HG03457 (cell line): Measurements from ENCODE around the gene CTNS.

ENCODE experiments used
- ATAC-seq: cut with Tn5 transposase; IDR thresholded peaks from one replicate; pipeline ENCODE4 v1.9.1; 2021; ENCODE audit warnings: moderate number of reproducible peaks; ENCODE audit not compliant: unreplicated experiment

Gene CTNS

DNA sequence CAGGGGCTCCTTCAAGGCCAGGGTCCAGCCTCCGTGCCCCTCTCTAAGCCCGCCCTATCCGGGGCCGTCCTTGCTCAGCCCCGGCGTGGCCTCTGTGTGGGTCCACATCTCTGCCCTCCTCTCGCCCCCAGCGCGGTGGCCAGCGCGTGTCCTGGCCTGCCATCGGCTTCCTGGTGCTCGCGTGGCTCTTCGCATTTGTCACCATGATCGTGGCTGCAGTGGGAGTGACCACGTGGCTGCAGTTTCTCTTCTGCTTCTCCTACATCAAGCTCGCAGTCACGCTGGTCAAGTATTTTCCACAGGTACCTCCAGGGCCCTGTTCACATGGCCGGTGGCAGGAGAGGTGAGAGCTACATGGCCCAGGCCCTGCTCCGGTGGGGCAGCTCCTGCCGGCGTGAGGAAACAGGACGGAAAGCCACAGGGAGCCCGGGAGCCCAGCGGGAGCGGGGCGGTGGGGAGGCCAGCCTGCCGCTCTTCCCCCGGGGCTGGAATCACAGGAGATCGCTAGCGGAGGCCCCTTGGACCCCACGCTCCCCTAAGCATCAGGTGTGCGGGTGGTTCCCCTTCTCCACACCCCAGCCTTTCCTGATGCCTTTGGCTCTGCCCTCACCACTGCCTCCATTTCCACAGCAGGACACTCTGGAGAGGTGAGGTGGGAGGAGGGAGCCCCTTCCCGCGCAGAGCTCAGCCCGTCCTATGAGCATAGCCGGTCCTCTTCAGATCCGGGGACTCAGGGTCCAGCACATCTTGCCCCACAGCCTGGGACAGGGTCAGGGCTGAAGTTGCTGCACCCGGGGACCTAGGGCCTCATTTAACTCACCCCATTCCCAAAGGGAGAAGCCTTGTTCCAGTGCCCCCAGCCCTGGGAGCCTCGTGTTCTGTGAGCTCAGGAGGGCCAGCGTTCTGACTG is 21.6 kb downstream of the CTNS start:
- no peak for ATAC-seq

DNA sequence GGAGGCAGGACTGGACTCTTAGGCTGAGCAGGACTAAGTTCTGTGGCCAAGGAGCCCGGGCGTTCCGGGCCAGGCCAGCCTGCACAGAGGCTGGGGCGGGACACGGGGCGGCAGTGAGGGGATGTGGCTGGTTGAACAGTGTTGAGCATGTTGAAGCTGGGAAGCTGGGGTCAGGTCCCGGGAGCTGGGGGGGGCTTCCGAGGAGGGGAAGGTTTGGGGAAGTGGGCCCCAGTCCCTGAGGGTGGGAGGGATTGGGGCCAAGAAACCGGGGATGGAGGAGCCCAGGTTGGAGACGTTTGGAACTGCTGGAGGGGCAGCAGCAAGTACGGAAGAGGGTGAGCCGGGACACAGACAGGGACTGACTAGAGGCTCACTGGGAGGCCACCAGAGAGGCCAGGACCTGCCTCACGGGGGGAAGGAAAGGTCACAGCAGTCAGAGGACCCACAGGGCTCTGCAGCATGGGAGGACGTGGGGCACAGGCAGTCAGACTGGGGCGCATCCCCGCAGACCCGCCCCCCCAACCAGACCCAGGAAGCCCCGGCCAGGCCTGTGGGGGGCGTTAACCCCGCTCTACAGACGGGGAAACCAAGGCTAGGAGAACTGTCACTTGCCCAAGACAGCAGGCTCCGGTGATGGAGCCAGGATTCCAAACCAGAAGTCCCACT is 22.4 kb downstream of the CTNS start:
- no peak for ATAC-seq

DNA sequence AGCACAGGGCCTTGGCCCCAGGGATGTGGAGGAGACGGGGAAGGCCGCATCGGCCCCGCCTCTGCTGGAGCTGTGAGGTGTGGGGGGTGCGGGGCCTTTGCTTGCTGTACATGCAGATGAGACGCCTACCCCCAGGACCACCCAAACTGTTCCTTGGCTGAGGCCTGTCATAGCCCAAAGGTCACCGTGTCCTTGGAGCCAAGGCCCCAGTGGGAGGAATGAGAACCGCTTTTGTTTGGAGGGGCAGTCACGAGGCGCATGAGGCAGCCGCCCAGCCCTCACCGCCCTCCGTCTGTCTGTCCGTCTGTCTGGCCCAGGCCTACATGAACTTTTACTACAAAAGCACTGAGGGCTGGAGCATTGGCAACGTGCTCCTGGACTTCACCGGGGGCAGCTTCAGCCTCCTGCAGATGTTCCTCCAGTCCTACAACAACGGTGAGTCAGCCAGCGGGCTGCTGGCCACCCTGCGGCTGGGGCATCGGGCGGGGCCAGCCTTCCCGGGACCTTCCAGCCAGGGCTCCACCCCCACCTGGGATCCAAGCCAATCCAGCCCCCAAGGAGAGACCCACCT is 23.1 kb downstream of the CTNS start:
- ATAC-seq, result no peak

DNA sequence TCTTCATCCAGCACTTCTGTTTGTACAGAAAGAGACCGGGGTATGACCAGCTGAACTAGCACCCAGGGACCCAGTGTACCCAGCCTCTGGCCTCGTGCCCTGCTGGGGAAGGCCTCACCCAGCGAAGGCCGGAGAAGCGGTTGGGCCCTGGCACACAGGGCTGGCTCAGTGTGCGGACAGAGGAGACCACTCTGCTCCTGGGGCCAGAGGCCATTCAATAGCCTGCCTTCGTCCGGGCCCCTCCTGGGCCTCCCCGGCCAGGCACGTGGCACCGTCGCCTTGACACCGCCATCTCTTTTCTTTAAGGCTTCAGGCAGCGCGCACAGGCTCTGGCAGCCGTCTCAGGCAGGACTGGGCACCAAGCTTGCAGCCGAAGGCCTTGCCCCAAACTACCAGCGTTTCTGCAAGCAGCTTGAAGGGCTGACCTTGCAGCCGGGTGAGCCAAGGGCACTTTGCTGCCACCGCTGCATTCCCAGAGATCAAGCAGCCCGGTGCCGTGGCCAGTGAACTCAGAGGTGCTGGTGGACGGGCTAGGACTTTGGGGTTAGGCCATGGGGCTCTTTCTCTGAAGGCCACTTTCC is 23.8 kb downstream of the CTNS start:
- ATAC-seq, result no peak

DNA sequence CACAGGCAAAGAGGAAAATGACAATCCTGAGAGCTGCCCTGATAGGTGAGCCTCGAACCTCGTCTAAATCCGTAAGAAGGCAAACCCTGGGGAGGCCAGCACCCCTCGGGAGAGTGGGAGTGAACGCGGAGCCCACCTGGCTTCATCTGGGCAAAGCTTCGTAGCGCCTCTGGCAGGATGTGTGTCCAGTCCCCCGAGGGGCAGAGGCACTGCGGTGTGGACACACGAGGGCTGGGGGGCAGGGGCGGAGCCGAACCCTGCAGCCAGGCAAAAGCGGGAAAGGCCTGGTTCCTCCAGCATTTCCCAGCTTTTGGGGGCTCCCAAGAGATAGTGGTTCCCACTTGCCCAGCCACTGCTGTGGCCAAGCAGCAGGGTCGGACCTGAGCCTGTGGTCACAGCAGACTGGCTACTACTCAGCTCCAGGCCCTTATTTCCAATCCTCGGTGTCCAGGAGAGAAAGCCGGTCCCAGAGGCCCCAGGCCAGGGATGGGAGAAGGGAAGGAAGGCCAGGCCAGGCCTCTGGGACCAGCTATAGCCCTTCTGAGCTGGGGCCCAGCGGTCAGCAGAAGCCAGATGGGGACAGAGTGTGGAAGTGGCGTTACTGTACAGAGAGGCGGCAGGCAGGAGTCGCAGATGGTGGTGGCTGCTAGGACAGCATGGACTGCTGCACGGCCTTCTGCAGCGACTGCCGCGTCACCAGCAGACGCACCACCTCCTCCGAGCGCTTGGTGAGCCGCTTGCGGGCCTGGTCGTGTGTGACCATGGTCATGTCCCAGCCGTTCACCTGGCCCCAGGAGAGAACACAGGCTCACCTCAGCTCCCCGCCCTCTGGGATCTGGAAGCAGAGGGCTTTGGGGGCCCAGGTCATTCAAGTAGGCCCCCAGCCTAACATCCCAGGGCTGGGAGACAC is 26.8 kb downstream of the CTNS start:
- no peak for ATAC-seq

DNA sequence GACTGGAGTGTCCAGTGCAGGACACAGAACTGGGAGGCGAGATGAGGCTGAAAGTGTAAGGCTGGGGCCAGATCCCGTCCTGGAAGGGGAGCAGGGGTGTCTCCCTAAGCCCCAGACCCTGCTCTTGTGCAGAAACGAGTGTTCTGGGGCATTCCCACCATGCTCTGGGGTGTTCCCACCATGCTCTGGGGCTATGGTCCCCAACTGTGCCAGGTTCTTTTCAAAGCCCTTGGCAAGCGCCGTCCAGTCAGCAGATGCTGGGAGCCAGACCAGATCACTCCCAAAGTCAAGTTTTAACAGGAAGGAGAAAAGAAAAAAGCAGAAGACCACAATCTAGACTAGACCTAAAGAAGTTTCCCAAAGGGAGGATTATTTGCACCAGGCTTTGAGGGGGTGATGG is 29.3 kb downstream of the CTNS start:
- ATAC-seq, result no peak

DNA sequence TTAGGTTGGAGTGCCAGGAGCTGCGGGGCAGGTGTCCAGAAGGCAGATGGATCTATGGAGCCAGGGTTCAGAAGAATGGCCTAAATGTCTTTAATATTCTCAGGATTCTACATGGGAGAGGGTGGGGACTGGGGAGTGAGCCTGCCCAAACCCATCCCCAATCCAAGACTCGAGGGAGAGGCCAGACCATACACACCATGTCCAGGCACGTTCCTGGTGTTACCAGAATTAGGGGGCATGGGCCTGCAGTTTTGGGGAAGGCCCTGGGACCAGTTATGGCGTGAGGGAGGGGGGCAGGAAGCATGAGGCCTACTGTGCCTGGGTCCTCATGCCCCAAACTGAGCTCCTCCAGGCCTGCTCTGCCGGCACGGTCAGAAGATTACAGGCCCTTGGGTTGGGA is 30.0 kb downstream of the CTNS start:
- no peak for ATAC-seq

DNA sequence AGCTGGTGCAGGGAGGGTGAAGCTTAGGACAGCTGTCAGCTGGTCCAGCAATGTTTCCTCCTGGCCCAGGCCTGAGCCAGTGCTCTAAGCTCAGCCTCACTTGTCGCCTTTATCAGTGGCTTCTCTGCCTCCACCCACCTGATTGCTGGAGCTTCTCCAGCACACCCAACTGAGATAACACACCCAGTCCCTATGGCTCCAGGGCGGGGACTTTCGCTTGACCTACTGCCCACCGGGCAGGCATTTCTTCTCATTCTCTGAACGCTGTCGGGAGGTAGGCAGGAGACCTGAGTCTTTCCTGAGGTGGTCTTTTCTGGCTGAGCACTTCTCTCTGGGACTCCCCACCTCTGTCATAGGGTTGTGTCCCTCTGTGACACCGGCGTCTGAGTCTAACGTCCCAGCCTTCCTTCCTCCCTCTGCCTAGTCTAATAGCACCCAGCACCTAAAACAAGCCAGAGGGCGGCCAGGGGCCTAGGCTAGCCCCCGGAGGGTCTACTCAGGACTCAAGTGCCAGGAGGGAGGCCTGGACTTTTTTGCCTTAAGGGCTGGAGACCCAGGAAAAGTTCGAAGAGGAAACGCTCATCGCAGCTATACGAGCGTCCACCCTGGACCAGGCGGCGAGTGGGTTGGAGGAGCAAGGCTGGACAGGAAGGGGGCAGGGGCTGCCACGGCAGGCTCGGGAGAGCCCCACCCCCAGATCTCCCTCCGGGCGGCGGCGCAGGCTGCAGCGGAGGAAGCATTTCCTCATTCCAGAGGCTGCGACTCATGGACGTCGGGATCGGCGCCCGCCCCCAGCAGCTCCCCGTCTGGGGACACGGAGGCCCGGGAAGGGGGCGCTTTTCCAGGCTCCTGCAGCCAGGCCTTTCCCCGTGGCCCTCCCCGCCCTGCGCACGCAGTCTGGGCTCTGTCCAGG is 31.1 kb downstream of the CTNS start:
- ATAC-seq, result no peak

DNA sequence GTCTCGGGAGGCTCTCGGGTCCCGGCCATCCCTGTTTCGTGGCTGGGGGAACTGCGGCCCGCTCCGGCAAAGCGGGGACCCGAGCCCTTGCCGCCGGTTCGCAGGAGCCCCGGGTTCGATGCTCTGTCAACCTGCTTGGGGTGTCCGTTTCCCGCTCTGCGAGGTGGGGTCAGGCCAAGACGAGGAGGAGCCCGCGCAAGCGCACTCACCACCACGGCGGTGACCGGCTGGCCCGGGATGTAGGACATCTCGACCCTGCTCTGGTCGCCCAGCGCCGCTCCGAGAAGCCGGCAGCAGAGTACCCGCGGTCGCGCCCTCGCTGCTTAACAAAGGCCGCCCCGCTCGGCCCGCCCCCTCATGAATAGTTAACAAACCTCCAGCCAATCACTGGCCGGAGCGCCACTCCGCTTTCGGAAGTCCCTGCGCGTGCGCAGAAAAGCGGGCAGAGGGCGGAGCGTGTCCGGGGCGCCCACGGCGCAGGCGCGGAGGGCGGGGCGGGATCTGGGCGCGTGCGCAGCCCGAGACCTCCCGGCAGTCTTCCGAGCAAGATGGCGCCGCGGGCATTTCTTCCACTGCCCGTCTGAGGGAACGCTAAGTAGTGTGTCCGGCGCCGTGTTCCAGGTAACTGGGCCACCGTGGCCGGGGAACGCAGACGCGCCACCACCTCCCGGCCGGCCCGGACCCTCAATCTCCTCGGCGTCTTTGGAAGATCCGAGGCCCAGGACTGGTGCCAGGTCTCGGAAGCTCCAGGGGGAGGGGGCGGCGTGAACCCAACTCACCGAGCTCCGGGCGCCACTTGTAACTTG is 31.9 kb downstream of the CTNS start, which contains the start of the genes EMC6 and TAX1BP3:
TSS of gene EMC6 (plus strand) at position 534 of the 806 bp plus-strand sequence. CDS start 335 bp downstream, outside the sequence.
TSS of gene TAX1BP3 (minus strand) at position 300 of the 806 bp plus-strand sequence. CDS start at position 248, 52 bp downstream.
- peak; percentile 88 for ATAC-seq

DNA sequence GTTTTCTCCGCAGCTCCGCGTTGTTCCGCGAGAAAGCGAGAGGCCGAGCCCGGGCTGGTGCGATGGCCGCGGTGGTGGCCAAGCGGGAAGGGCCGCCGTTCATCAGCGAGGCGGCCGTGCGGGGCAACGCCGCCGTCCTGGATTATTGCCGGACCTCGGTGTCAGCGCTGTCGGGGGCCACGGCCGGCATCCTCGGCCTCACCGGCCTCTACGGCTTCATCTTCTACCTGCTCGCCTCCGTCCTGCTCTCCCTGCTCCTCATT is 32.5 kb downstream of the CTNS start:
- ATAC-seq, result no peak

DNA sequence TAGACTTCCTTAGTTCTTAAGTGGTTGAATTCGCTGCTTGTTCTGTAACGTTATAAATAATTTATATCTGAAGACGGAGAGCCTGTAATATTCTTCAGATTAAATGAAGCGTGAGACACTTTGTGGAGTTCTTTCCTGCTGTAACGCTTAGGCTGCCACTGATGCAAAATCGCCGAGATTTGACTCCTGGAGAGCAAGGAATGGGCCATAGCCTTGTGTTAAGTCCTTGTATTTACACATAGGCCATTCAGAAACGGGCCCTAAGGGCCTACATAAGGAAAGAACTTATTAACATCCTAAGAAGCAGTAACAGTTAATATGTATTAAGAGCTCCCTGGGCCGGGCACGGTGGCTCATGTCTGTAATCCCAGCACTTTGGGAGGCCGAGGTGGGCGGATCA is 33.0 kb downstream of the CTNS start:
- no peak for ATAC-seq

DNA sequence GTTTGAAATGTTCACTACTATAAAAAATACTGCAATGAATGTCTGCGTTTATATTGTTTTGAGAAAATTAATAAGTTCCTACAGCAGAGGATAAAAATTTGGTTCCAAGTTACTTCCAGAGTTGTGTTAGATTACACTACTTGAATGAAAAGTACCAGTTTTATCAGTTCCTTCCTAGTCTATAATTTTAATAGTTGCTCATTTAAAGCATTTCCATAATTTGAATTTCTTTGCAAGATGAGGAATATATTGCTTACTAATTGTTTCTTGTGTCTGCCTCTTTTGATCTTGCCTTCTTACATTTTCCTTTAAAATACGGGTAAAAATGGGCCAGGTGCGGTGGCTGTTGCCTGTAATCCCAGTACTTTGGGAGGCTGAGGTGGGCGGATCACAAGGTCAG is 36.0 kb downstream of the CTNS start:
- ATAC-seq, result no peak

DNA sequence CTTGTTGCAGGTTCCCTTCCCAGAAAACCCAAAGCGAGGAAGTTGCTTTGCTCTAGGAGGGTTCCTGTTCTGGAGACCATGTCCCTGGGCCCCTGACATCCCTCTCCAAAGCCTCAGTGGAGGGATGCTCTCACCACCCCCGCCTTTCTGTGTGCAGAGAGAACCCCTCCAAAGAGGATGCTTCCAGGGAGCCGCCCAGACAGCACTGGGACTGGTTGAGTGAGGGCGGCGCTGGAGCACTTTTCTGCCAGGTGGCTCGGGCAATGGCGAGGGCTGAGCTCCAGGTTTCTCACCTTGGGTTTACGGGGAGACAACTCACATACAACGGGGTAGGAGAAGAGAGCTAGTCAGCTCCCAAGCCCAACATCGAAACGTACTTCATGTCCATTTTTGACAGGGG is 39.3 kb downstream of the CTNS start:
- no peak for ATAC-seq

DNA sequence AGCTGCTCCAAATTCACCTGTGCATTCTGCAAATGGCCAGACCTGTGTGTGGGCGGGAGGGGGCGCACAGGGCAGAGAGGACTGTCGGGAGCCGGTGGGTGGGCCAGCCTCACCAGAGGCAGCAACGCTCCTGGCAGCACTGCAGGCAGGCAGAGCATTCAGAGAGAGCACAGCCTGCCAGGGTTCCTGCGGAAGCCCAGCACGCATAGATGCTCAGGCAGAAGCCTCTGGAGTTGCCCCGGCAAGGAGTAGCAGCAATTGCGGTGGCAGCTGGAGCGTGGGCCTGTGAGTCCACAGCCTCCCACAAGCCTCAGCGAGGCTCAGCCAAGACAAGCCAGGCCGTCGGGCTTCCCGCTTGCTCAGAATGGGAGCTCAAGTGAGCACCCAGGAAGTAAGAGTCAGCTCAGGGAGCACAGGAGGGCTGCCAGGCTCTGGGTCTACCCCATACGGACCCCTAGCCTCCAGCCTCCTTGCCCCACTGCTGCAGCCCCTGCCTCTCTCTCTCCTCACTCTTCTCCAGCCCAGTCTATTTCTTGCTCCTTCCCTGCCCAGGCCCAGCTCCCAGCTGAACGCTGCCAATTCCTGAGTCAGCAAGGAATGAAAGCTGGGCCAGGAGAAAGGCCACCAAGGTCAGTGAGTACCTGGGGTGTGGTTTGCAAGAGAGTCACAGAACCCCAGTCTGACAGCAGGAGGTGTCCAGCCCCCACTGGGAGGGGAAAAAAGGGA is 41.7 kb downstream of the CTNS start:
- ATAC-seq, result no peak

DNA sequence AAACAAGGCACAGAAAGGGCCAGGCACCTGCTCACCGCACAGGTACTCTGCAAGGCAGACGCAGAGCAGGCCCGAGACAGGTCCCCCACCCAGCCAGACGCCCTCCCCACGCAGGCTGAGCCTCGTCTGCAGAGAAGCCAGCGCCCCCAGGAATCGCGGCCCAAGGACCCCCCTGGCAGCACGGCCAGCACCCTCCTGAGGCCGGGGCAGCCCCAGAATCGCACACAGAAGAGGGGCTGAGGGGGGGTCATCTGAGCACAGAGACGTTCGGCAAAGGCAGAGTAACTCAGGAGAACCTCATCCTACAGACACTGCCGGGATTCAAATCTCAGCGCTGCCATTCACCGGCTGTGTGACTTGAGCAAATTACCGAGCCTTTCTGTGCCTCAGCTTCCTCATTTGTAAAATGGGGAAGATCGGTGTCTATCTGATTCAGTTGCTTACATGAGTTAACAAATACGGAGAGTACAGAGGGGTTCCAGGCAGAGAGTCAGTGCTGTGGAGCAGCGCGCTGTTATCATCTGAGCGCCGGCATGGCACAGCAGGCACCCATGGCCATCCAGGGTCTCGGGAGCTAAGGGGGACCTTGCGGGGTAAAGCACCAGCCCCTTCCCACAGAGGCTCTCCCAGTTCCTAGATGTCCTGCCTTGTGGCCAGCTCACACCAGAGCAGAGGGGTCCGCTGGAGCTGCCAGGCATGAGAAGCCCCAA is 42.4 kb downstream of the CTNS start:
- ATAC-seq, result no peak

DNA sequence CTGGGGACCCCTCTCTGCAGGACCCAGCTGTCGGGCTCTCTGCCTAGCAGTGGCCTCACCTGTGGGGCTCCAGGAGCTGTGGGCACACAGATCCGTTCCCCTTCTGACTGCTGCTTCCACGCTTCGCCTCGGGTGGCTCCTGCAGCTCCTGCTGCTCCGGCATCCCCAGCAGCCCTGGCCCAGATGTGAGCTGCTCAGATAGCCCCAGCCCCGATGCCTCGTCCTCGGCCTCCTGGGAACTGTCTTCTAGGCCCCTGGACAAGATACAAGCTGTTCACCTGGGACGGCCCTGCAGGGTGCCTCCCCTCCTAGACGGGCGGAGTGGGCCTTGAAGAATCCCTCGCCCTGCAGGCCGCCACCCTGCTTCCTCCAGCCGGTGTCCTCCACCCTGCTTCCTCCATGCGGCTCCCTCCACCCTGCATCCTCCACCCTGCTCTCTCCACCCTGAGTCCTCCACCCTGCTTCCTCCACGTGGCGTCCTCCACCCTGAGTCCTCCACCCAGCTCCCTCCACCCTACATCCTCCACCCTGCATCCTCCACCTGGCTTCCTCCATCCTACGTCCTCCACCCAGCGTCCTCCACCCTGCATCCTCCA is 43.1 kb downstream of the CTNS start:
- ATAC-seq, result no peak

DNA sequence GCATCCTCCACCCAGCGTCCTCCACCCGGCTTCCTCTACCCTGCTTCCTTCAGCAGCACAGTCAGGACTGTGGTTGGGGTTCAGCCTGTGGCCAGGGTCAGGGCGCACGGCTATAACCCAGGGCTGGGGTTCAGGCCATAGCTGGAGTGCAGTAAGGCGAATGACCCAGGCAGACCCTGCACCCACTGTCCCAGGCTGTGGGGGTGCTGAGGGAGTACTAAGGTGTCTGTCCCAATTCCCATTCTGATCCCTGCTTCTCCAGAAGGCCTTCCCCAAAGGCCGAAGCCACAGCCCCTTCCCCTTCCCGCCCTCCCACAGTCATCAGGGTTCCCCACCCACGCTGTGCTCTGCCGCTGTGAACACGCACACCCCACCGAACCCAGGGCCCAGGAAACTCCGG is 44.5 kb downstream of the CTNS start:
- ATAC-seq, result no peak
